ENCODE data around the gene ZP2. TPM values are rescaled to one million over a fixed set of nuclear protein-coding genes. Genes with fewer than 3 reads are reported as not detected.
A peak's percentile ranks its signal among the peaks of the same experiment; 100 is the strongest.
"Not testable (repeated sequence)": the region's sequence is repeated elsewhere in the genome, so short reads cannot be mapped to it uniquely, and the experiment has no call there.

The ZP2 gene
- total RNA-seq, 1 donor: not detected

- no peak for DNase-seq (ENCODE audit: low read depth in 2 of 3, low spot score in 2 of 3)
Measured at GRCh38 chr16:21179126-21179982, 32.0 kb downstream of the ZP2 start.

- DNase-seq (ENCODE audit: low read depth in 2 of 3, low spot score in 2 of 3): no peak
Measured at GRCh38 chr16:21175397-21175796, 36.0 kb downstream of the ZP2 start.

- no peak for DNase-seq (ENCODE audit: low read depth in 2 of 3, low spot score in 2 of 3)
Measured at GRCh38 chr16:21172650-21173049, 38.7 kb downstream of the ZP2 start.

- not testable (repeated sequence) for DNase-seq (ENCODE audit: low read depth in 2 of 3, low spot score in 2 of 3)
Measured at GRCh38 chr16:21170116-21170515, 41.3 kb downstream of the ZP2 start.

GRCh38 chr16:21169249-21169981, 42.0 kb downstream of the ZP2 start:
- DNase-seq (ENCODE audit: low read depth in 2 of 3, low spot score in 2 of 3): no peak

- no peak for DNase-seq (ENCODE audit: low read depth in 2 of 3, low spot score in 2 of 3)
Measured at GRCh38 chr16:21167929-21168602, 43.3 kb downstream of the ZP2 start.

GRCh38 chr16:21167360-21167759, 44.0 kb downstream of the ZP2 start:
- DNase-seq (ENCODE audit: low read depth in 2 of 3, low spot score in 2 of 3): no peak

- DNase-seq (ENCODE audit: low read depth in 2 of 3, low spot score in 2 of 3): no peak
Measured at GRCh38 chr16:21166561-21166961, 44.8 kb downstream of the ZP2 start.

GRCh38 chr16:21164521-21165168, 46.7 kb downstream of the ZP2 start:
- no peak for DNase-seq (ENCODE audit: low read depth in 2 of 3, low spot score in 2 of 3)

- no peak for DNase-seq (ENCODE audit: low read depth in 2 of 3, low spot score in 2 of 3)
Measured at GRCh38 chr16:21163576-21163975, 47.8 kb downstream of the ZP2 start.

GRCh38 chr16:21162661-21163151, 48.7 kb downstream of the ZP2 start:
- DNase-seq (ENCODE audit: low read depth in 2 of 3, low spot score in 2 of 3): no peak

GRCh38 chr16:21161211-21161610, 50.2 kb downstream of the ZP2 start:
- no peak for DNase-seq (ENCODE audit: low read depth in 2 of 3, low spot score in 2 of 3)

- no peak for DNase-seq (ENCODE audit: low read depth in 2 of 3, low spot score in 2 of 3)
Measured at GRCh38 chr16:21160276-21160675, 51.1 kb downstream of the ZP2 start.

- DNase-seq (ENCODE audit: low read depth in 2 of 3, low spot score in 2 of 3): peak in 2 of 3 donors; percentile 17 to 21
Measured at GRCh38 chr16:21159281-21159951, 52.0 kb downstream of the ZP2 start.

GRCh38 chr16:21158208-21159110, 52.9 kb downstream of the ZP2 start, which contains the start of gene LDAF1:
LDAF1 (plus strand) TSS chr16:21158674; CDS start chr16:21161183, 2,509 bp downstream.
- peak; percentile 38 to 74 (median 63) for DNase-seq (ENCODE audit: low read depth in 2 of 3, low spot score in 2 of 3)

- DNase-seq (ENCODE audit: low read depth in 2 of 3, low spot score in 2 of 3): no peak
Measured at GRCh38 chr16:21157632-21158031, 53.7 kb downstream of the ZP2 start.

- DNase-seq (ENCODE audit: low read depth in 2 of 3, low spot score in 2 of 3): peak in 2 of 3 donors; percentile 10 to 15
Measured at GRCh38 chr16:21156767-21157467, 54.5 kb downstream of the ZP2 start.

GRCh38 chr16:21156011-21156410, 55.4 kb downstream of the ZP2 start:
- not testable (repeated sequence) for DNase-seq (ENCODE audit: low read depth in 2 of 3, low spot score in 2 of 3)
